ENCODE measurements around the gene AFG1L. TPM values are rescaled to one million over a fixed set of nuclear protein-coding genes. Genes with fewer than 3 reads are reported as not detected.

Gene AFG1L
- total RNA-seq, 1 experiment from 2014 or later, result 7.9 TPM

DNA sequence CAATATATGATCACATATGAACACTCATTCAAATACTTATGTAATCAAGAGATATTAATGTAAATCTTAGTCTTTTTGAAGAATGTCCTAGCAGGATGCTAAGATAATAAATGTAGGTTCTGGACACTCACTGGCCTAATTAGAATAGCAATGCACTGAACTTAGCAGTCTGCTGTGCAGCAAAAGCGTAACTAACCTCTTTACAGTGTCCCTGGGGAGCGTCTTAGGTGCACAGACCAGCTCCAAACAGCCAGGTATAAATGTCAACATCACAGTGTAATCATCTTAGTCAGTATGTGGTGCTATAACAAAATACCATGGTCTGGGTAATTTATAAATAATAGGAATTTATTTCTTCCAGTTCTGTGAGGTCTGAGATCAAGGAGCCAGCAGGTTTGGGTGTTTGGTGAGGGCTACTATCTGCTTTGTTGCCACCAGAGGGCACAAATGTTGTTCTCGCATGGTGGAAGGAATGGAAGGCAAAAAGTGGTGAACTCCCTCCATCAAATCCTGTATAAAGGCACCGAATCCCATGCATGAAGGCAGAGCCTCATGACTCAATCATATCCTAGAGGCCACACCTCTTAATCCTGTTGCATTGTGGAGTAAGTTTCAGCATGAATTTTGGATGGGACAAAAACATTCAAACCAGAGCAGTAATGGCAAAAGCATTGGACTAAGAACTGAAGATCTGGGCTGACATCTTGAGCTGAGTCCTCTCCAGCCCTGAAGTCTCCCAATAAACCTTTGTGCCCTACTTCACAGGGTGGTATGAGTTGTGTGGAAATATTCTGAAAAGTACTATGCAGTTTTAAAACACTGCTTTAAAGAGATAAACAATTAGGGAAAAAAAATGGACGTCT lies 224.1 kb downstream of the AFG1L start:
- H3K4me3 Mint-ChIP-seq, result no peak overlapping the region
- H3K4me1 Mint-ChIP-seq, result peaks cover 3% of the 10 kb centered on the region; the same call in 1 of the 2 replicates
- CTCF ChIA-PET, result interaction anchor here (0.6 to 1.7 kb wide), 7 partner anchors 11 to 366 kb away, joined by 3 to 6 read pairs (median 3); no protein-coding TSS in a partner anchor
- no peaks in the 10 kb centered on the region; the same call in 1 of the 2 replicates for H3K27me3 Mint-ChIP-seq (ENCODE audit: low read depth)
- no peak overlapping the region for H3K27ac Mint-ChIP-seq
- DNase-seq (ENCODE audit: low spot score) (peak; percentile 31), ATAC-seq (peak; percentile 80)
- peaks cover 6% of the 10 kb centered on the region for H3K36me3 Mint-ChIP-seq
- POLR2A ChIA-PET, result interaction anchor here (0.6 kb wide), 1 partner anchor 697 kb away, joined by 3 read pairs; no protein-coding TSS in a partner anchor
- TF ChIP-seq NR1H2 (CRISPR knock-in tag; IDR thresholded peaks at IDR 0.05), result no peak
- TF ChIP-seq CREM (CRISPR knock-in tag; IDR thresholded peaks at IDR 0.05), result no peak
- TF ChIP-seq NFE2L1 (CRISPR knock-in tag; IDR thresholded peaks at IDR 0.05), result no peak
- TF ChIP-seq SMAD3 (CRISPR knock-in tag; IDR thresholded peaks at IDR 0.05; ENCODE audit: borderline replicate concordance), result no peak
- no peak for TF ChIP-seq FOXK1 (CRISPR knock-in tag; IDR thresholded peaks at IDR 0.05)
- TF ChIP-seq, protein P1, sequence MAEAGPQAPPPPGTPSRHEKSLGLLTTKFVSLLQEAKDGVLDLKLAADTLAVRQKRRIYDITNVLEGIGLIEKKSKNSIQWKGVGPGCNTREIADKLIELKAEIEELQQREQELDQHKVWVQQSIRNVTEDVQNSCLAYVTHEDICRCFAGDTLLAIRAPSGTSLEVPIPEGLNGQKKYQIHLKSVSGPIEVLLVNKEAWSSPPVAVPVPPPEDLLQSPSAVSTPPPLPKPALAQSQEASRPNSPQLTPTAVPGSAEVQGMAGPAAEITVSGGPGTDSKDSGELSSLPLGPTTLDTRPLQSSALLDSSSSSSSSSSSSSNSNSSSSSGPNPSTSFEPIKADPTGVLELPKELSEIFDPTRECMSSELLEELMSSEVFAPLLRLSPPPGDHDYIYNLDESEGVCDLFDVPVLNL (CRISPR knock-in tag; IDR thresholded peaks at IDR 0.05; ENCODE audit: borderline replicate concordance, low read depth), result no peak
- TF ChIP-seq ZNF423 (CRISPR knock-in tag; IDR thresholded peaks at IDR 0.05), result no peak
- TF ChIP-seq, protein P2, sequence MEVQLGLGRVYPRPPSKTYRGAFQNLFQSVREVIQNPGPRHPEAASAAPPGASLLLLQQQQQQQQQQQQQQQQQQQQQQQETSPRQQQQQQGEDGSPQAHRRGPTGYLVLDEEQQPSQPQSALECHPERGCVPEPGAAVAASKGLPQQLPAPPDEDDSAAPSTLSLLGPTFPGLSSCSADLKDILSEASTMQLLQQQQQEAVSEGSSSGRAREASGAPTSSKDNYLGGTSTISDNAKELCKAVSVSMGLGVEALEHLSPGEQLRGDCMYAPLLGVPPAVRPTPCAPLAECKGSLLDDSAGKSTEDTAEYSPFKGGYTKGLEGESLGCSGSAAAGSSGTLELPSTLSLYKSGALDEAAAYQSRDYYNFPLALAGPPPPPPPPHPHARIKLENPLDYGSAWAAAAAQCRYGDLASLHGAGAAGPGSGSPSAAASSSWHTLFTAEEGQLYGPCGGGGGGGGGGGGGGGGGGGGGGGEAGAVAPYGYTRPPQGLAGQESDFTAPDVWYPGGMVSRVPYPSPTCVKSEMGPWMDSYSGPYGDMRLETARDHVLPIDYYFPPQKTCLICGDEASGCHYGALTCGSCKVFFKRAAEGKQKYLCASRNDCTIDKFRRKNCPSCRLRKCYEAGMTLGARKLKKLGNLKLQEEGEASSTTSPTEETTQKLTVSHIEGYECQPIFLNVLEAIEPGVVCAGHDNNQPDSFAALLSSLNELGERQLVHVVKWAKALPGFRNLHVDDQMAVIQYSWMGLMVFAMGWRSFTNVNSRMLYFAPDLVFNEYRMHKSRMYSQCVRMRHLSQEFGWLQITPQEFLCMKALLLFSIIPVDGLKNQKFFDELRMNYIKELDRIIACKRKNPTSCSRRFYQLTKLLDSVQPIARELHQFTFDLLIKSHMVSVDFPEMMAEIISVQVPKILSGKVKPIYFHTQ (CRISPR knock-in tag; IDR thresholded peaks at IDR 0.05), result no peak
- TF ChIP-seq ZNF232 (CRISPR knock-in tag; IDR thresholded peaks at IDR 0.05), result no peak
- TF ChIP-seq FOXJ3 (CRISPR knock-in tag; IDR thresholded peaks at IDR 0.05; ENCODE audit: borderline replicate concordance), result no peak
- peaks cover 13% of the 10 kb centered on the region for H3K9me3 Mint-ChIP-seq

DNA sequence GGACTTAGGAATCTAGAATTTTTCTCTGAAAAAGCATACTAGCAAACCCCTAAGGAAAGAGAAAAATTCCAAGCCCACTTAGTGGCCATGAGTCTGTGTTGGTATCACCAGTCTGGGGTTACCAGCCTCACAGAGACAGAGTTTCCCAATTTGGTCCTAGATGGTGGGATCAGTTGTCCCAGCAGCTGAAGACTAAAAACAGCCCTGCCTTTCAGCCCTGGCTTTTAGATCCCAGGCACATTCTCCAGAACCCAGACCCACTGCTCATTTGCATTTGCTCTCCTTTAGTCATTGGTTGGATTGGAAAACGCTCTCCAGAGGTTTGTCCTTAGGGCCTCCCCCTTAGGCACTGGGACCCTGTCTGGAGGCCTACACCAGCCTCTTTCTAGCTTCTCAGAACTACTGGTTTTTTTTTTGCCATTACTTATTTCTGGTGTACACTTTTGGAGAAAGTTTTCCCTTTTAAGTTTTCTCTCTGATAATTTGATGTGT lies 226.8 kb downstream of the AFG1L start:
- Mint-ChIP-seq H3K27me3 (ENCODE audit: low read depth) (no peaks in the 10 kb centered on the region), H3K36me3 (no peaks in the 10 kb centered on the region), H3K4me3 (no peak overlapping the region), H3K27ac (no peak overlapping the region), H3K4me1 (peaks cover 14% of the 10 kb centered on the region), H3K9me3 (no peaks in the 10 kb centered on the region)
- DNase-seq (ENCODE audit: low spot score), result no peak
- TF ChIP-seq, protein P3, sequence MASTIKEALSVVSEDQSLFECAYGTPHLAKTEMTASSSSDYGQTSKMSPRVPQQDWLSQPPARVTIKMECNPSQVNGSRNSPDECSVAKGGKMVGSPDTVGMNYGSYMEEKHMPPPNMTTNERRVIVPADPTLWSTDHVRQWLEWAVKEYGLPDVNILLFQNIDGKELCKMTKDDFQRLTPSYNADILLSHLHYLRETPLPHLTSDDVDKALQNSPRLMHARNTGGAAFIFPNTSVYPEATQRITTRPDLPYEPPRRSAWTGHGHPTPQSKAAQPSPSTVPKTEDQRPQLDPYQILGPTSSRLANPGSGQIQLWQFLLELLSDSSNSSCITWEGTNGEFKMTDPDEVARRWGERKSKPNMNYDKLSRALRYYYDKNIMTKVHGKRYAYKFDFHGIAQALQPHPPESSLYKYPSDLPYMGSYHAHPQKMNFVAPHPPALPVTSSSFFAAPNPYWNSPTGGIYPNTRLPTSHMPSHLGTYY (CRISPR knock-in tag; IDR thresholded peaks at IDR 0.05), result no peak
- TF ChIP-seq NFE2L1 (CRISPR knock-in tag; IDR thresholded peaks at IDR 0.05) (no peak), SOX15 (CRISPR knock-in tag; IDR thresholded peaks at IDR 0.05) (no peak), MYBL2 (CRISPR knock-in tag; IDR thresholded peaks at IDR 0.05) (no peak), JUN (CRISPR knock-in tag; IDR thresholded peaks at IDR 0.05) (no peak), FOXK1 (CRISPR knock-in tag; IDR thresholded peaks at IDR 0.05) (no peak), NR1H2 (CRISPR knock-in tag; IDR thresholded peaks at IDR 0.05) (no peak), NFATC4 (CRISPR knock-in tag; IDR thresholded peaks at IDR 0.05) (no peak), JAZF1 (CRISPR knock-in tag; IDR thresholded peaks at IDR 0.05) (no peak)
- TF ChIP-seq, protein P4, sequence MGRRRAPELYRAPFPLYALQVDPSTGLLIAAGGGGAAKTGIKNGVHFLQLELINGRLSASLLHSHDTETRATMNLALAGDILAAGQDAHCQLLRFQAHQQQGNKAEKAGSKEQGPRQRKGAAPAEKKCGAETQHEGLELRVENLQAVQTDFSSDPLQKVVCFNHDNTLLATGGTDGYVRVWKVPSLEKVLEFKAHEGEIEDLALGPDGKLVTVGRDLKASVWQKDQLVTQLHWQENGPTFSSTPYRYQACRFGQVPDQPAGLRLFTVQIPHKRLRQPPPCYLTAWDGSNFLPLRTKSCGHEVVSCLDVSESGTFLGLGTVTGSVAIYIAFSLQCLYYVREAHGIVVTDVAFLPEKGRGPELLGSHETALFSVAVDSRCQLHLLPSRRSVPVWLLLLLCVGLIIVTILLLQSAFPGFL (CRISPR knock-in tag; IDR thresholded peaks at IDR 0.05; ENCODE audit: borderline replicate concordance), result no peak
- 0 out of 2 replicates have a peak, but pooled peaks have one; percentile 22 for ATAC-seq
- ChIA-PET POLR2A (no interaction called here), CTCF (interaction anchor here (1.1 to 4.3 kb wide), 2 partner anchors 316 to 346 kb away, joined by 4 to 23 read pairs; no protein-coding TSS in a partner anchor)
